ENCODE measurements around the gene ITPRID1. TPM values are rescaled to one million over a fixed set of nuclear protein-coding genes. Genes with fewer than 3 reads are reported as not detected.
"Not testable (repeated sequence)": the region's sequence is repeated elsewhere in the genome, so short reads cannot be mapped to it uniquely, and the experiment has no call there.

The ITPRID1 gene
- total RNA-seq, 1 donor from 2014 or later: not detected

DNA sequence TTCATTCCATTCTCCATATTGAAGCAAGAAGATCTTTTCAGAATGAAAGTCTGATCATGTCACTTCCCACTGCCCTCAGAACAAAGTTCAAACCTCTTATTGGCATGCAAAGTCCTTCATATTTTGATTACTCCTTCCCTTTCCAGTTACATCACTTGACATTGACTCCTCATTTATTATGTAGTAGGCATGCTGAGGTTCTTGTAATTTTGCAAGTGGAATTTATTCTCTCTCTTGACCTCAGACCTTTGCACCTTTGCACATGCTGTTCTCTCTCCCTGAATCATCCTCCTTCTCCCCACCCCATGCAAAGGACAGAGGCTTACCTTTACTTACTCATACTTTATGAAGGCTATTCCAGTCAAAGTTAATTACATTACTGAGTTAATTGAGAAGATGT is 13.0 kb downstream of the ITPRID1 start:
- FAIRE-seq (no peak), DNase-seq (ENCODE audit: low read depth) (peak; percentile 15)

DNA sequence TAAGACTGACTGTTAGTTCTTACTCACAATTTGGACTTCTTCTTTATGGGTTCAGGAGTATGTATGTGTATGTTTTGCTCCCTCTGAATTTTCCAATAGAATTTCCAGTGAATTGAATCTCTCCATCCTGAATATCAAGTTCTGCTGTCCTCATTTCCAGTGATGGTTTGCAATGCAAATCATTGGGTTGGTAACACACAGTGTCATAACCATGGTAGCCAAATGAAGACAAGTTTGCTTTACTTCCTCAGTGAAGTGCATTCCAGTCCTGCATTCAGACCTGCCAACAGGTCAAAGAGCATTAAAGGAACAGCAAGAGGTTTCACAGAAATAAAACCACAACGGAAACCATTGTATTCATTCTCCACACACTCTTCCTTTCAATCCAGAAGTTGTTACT is 15.2 kb downstream of the ITPRID1 start:
- Histone ChIP-seq H3K4me3 (ENCODE audit: low read depth, low read length) (no peak overlapping the region), H3K36me3 (ENCODE audit: control insufficient read depth, insufficient read depth, low read length) (no peaks in the 10 kb centered on the region), H3K27me3 (ENCODE audit: control insufficient read depth, insufficient read depth, low read length) (no peaks in the 10 kb centered on the region)
- FAIRE-seq (peak; percentile 58), DNase-seq (ENCODE audit: low read depth) (no peak)
- TF ChIP-seq, protein P1, sequence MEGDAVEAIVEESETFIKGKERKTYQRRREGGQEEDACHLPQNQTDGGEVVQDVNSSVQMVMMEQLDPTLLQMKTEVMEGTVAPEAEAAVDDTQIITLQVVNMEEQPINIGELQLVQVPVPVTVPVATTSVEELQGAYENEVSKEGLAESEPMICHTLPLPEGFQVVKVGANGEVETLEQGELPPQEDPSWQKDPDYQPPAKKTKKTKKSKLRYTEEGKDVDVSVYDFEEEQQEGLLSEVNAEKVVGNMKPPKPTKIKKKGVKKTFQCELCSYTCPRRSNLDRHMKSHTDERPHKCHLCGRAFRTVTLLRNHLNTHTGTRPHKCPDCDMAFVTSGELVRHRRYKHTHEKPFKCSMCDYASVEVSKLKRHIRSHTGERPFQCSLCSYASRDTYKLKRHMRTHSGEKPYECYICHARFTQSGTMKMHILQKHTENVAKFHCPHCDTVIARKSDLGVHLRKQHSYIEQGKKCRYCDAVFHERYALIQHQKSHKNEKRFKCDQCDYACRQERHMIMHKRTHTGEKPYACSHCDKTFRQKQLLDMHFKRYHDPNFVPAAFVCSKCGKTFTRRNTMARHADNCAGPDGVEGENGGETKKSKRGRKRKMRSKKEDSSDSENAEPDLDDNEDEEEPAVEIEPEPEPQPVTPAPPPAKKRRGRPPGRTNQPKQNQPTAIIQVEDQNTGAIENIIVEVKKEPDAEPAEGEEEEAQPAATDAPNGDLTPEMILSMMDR (IDR thresholded peaks at IDR 0.05; ENCODE audit: insufficient read depth, low read length, severe bottlenecking): no peak

More for the DNA sequence above, 13.0 kb downstream of the ITPRID1 start:
- no peaks in the 10 kb centered on the region for H3K36me3 ChIP-seq (ENCODE audit: control insufficient read depth, insufficient read depth, low read length)
- H3K4me3 ChIP-seq (ENCODE audit: low read depth, low read length): no peak overlapping the region
- no peaks in the 10 kb centered on the region for H3K27me3 ChIP-seq (ENCODE audit: control insufficient read depth, insufficient read depth, low read length)
- TF ChIP-seq, protein P1 (IDR thresholded peaks at IDR 0.05; ENCODE audit: insufficient read depth, low read length, severe bottlenecking): no peak

DNA sequence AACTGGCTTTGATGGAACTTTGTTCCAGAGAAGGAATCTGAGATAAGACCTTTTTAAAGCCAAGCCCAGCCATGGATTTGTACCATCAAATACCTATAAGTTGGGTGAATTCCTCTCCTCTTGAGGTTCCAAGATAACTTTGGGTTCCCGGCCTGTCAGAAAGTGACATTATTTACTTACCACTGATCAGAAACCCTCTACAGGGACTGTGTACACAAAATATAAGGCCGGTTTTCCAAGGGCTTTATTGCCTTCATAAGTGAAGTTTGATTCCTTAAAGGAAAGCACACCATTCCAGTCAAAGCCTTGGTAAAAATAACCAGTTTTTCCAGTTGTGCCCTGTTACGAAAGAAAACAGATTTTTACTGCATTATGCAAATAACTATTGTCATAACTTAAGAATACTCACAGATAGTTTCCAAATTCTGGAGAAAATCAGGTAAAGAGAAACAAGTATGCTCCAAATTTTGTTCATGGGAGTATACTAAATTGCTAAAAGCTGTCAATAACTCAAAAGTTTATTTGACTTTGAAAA is 26.8 kb downstream of the ITPRID1 start:
- not testable (repeated sequence) for H3K36me3 ChIP-seq (ENCODE audit: control insufficient read depth, insufficient read depth, low read length); H3K4me3 ChIP-seq (ENCODE audit: low read depth, low read length); FAIRE-seq; H3K27me3 ChIP-seq (ENCODE audit: control insufficient read depth, insufficient read depth, low read length)
- peak; percentile 75 for DNase-seq (ENCODE audit: low read depth)

DNA sequence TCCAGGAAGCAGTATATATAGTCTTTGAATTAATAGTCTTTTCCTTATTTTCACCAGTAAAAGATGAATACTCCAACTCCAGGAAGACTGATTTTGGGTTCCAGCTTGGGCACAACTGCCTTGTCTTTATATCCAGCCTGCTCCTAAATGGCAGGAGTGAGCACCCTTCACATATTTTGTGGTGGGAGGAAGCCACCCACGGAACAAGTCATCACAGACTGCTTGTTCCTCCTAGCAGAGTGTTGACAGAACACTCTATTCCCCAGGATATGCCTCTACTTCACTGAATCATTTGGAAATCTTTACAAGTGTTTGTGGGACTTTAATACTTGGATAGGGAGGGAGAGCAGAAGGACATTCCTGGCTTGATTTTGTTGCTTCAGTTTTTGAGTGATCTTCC is 31.7 kb downstream of the ITPRID1 start:
- H3K36me3 ChIP-seq (ENCODE audit: control insufficient read depth, insufficient read depth, low read length): no peaks in the 10 kb centered on the region
- FAIRE-seq: no peak
- no peaks in the 10 kb centered on the region for H3K27me3 ChIP-seq (ENCODE audit: control insufficient read depth, insufficient read depth, low read length)
- TF ChIP-seq, protein P1 (IDR thresholded peaks at IDR 0.05; ENCODE audit: insufficient read depth, low read length, severe bottlenecking): no peak
- DNase-seq (ENCODE audit: low read depth): peak; percentile 54
- no peak overlapping the region for H3K4me3 ChIP-seq (ENCODE audit: low read depth, low read length)

DNA sequence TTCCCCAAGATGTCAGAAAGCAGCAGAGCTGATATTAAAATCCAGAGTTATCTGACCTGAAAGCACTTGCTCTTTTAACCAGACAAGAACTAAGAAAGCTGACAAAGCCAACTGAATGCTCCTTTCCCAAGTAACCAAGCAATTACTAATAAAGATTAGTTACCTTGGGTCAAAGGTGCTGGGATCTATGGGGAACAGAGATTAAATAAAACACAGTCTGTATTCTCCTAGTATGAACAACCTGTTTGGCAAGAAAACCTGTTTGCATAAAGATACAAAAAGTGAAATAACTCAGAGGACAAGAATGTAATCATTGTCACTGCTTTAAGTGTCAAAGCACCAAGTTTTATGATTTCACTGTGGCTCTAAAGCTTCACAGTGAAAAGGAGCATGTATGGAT is 35.7 kb downstream of the ITPRID1 start:
- TF ChIP-seq, protein P1 (IDR thresholded peaks at IDR 0.05; ENCODE audit: insufficient read depth, low read length, severe bottlenecking): no peak
- Histone ChIP-seq H3K27me3 (ENCODE audit: control insufficient read depth, insufficient read depth, low read length) (no peaks in the 10 kb centered on the region), H3K36me3 (ENCODE audit: control insufficient read depth, insufficient read depth, low read length) (no peaks in the 10 kb centered on the region), H3K4me3 (ENCODE audit: low read depth, low read length) (no peak overlapping the region)
- FAIRE-seq (no peak), DNase-seq (ENCODE audit: low read depth) (peak; percentile 66)

DNA sequence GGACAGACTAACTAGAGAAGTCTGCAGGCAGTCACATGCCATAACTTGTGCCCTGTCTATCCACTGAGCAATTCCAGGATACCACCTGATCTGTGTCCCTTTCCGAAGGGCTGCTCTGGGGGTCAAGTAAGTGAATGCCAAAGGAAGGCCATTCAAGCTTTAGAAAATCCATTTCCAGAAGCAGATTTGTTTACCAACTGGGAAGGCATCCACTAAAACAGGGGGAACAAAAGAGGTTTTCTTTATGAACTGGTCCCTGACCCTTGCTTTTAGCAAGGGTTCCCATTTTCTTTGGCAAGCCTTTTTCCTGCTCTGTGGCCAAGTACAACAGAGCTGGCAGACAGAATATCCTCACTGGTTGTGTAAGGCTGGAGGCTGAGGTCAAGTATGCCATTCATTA is 36.5 kb downstream of the ITPRID1 start:
- no peak overlapping the region for H3K4me3 ChIP-seq (ENCODE audit: low read depth, low read length)
- no peaks in the 10 kb centered on the region for H3K36me3 ChIP-seq (ENCODE audit: control insufficient read depth, insufficient read depth, low read length)
- FAIRE-seq (no peak), DNase-seq (ENCODE audit: low read depth) (no peak)
- H3K27me3 ChIP-seq (ENCODE audit: control insufficient read depth, insufficient read depth, low read length): no peaks in the 10 kb centered on the region
- TF ChIP-seq, protein P1 (IDR thresholded peaks at IDR 0.05; ENCODE audit: insufficient read depth, low read length, severe bottlenecking): no peak

Measured in bronchial epithelial cell (primary cell).